ENCODE measurements around the gene ASRGL1.

DNA sequence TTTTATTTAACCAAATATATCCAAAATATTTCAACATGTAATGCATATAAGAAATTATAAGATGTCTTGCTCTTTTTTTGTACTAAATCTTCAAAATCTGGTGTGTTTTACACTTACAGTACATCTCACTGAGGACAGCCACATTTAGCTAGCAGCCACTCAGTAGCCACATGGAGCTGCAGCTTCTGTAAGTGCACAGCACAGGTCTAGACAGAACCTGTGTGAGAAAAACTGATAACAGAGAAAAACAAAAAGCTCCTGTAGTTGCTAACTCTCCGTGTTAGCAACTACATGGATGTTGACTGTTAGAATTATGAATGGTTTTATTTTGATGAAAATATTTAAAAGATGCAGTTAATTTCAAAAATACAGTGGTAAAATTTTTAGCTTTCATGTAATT lies 22.2 kb downstream of the ASRGL1 start:
- TF ChIP-seq POLR2AphosphoS5 (IDR thresholded peaks at IDR 0.05) (no peak), POLR2A (IDR thresholded peaks at IDR 0.05) (no peak)
- TF ChIP-seq, protein P1, sequence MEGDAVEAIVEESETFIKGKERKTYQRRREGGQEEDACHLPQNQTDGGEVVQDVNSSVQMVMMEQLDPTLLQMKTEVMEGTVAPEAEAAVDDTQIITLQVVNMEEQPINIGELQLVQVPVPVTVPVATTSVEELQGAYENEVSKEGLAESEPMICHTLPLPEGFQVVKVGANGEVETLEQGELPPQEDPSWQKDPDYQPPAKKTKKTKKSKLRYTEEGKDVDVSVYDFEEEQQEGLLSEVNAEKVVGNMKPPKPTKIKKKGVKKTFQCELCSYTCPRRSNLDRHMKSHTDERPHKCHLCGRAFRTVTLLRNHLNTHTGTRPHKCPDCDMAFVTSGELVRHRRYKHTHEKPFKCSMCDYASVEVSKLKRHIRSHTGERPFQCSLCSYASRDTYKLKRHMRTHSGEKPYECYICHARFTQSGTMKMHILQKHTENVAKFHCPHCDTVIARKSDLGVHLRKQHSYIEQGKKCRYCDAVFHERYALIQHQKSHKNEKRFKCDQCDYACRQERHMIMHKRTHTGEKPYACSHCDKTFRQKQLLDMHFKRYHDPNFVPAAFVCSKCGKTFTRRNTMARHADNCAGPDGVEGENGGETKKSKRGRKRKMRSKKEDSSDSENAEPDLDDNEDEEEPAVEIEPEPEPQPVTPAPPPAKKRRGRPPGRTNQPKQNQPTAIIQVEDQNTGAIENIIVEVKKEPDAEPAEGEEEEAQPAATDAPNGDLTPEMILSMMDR (IDR thresholded peaks at IDR 0.05): no peak

Data from breast epithelium (tissue), 3 donors.